ENCODE data around the gene GRIN3A.

The GRIN3A gene

DNA sequence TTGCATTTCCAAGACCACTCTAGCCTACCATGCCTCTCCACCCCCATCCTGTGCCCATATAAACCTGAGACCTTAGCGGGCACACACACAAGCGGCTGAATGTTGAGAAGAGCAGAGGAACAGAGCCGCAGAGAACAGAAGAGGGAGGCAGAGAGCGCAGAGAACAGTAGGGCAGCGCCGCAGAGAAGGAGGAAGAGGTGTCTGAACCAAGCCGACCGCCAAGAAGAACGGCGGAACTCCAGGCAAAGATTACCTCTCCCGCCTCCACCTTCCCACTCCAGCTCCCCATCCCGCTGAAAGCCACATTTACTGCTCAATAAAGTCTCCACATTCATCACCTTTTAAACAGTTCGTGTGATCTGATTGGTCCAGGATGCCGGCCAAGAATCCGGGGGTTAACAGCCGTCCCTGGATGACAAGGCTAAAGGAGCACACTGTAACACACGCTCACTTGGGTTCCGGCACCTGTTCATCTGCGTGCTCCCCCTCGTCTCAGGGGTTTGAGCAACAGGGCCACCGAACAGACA, 33.2 kb downstream of the GRIN3A start:
- TF ChIP-seq, protein P1, sequence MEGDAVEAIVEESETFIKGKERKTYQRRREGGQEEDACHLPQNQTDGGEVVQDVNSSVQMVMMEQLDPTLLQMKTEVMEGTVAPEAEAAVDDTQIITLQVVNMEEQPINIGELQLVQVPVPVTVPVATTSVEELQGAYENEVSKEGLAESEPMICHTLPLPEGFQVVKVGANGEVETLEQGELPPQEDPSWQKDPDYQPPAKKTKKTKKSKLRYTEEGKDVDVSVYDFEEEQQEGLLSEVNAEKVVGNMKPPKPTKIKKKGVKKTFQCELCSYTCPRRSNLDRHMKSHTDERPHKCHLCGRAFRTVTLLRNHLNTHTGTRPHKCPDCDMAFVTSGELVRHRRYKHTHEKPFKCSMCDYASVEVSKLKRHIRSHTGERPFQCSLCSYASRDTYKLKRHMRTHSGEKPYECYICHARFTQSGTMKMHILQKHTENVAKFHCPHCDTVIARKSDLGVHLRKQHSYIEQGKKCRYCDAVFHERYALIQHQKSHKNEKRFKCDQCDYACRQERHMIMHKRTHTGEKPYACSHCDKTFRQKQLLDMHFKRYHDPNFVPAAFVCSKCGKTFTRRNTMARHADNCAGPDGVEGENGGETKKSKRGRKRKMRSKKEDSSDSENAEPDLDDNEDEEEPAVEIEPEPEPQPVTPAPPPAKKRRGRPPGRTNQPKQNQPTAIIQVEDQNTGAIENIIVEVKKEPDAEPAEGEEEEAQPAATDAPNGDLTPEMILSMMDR (IDR thresholded peaks at IDR 0.05): no peak
- no peak overlapping the region for H3K27ac ChIP-seq
- peaks cover 34% of the 10 kb centered on the region for H3K27me3 ChIP-seq
- H3K4me1 ChIP-seq (ENCODE audit: control insufficient read depth in 1 of 2, insufficient read depth in 1 of 2, low read depth in 1 of 2, low read length in 1 of 2): no peaks in the 10 kb centered on the region
- H3K36me3 ChIP-seq: no peaks in the 10 kb centered on the region
- H3K4me3 ChIP-seq (ENCODE audit: low read depth in 1 of 2, low read length in 1 of 2): no peak overlapping the region
- H3K9me3 ChIP-seq: no peaks in the 10 kb centered on the region

DNA sequence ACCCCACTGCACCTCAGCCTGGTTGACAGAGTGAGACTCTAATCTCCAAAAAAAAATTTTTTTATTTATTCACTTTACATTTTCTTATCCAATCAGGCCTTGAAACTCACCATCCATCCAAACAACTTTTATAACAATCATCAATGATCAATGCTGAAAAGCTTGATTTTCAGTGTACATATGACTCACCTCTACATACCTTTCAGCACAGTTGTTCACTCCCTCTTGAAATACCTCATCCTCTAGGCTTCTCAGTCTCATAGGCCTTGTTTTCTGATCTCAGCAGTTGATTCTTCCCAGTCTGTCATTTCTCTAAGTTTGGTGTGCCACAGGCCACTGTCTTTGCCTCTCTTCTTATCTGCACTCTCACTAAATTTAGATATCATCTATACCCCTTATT, 36.2 kb downstream of the GRIN3A start:
- no peak overlapping the region for H3K4me3 ChIP-seq (ENCODE audit: low read depth in 1 of 2, low read length in 1 of 2)
- peaks cover 34% of the 10 kb centered on the region for H3K27me3 ChIP-seq
- TF ChIP-seq, protein P1 (IDR thresholded peaks at IDR 0.05): no peak
- H3K9me3 ChIP-seq: no peaks in the 10 kb centered on the region
- no peaks in the 10 kb centered on the region for H3K36me3 ChIP-seq
- no peak overlapping the region for H3K27ac ChIP-seq
- no peaks in the 10 kb centered on the region for H3K4me1 ChIP-seq (ENCODE audit: control insufficient read depth in 1 of 2, insufficient read depth in 1 of 2, low read depth in 1 of 2, low read length in 1 of 2)

DNA sequence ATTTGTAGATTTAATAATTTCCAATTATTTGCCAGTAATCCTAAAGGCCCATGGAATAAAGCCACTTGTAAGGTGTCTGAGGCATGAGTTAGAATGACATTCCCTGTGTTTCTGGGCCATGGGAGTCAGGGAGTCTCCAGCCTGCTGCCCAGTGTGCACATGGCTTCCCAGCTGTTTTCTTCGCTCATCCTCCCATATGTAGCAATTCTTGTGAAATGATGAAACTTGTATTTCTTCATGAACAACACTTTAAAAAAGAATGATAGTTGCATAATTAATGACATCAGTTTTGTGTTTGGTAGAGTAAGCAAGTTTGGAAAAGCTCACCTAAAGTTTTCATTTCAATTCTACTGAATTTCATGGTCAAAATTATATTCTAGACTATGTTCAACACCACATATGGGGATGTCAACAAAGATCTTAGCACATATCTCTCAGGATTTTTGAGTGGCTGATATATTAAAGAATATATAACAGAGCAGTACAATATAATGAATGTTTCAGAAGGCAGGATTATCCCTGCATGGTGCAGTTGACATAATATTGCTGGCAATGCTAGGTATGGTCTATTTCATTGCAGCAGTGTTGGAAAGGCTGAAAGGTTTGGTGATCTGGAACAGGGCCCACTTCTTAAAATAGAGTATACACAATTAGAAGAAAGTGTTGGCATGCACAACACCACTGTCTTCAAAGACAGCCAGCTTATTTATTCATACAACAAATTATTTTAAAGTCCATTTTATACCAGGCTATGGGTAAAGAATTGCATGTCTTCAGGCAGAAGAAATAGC, 44.7 kb downstream of the GRIN3A start:
- Histone ChIP-seq H3K36me3 (no peaks in the 10 kb centered on the region), H3K4me1 (ENCODE audit: control insufficient read depth in 1 of 2, insufficient read depth in 1 of 2, low read depth in 1 of 2, low read length in 1 of 2) (peaks cover 0 to 13% of the 10 kb centered on the region in 2 experiments), H3K27ac (no peak overlapping the region), H3K4me3 (ENCODE audit: low read depth in 1 of 2, low read length in 1 of 2) (no peak overlapping the region), H3K9me3 (no peaks in the 10 kb centered on the region), H3K27me3 (no peaks in the 10 kb centered on the region)
- TF ChIP-seq, protein P1 (IDR thresholded peaks at IDR 0.05): no peak

DNA sequence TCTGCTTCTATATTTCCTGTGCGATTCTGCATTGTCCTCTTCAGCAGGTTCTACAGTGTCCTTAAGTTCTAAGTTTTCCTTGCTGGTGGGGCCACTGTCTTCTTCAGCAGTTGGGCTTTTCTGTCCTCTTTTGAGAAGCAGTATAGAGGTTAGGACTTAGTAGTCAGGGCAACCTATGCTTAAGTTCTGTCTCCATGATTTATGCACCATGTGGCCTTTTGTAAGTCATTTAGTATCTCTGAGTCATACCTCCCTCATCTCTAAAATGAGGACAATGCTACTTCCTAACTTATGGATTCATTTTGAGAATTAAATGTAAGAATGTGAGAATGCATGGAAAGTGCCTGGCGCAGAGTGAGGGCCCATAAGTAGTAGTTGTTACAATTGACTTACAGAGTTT, 46.8 kb downstream of the GRIN3A start:
- TF ChIP-seq, protein P1 (IDR thresholded peaks at IDR 0.05): no peak
- Histone ChIP-seq H3K4me1 (ENCODE audit: control insufficient read depth in 1 of 2, insufficient read depth in 1 of 2, low read depth in 1 of 2, low read length in 1 of 2) (peaks cover 0 to 13% of the 10 kb centered on the region in 2 experiments), H3K9me3 (no peaks in the 10 kb centered on the region), H3K4me3 (ENCODE audit: low read depth in 1 of 2, low read length in 1 of 2) (no peak overlapping the region), H3K27me3 (no peaks in the 10 kb centered on the region), H3K27ac (no peak overlapping the region), H3K36me3 (no peaks in the 10 kb centered on the region)

DNA sequence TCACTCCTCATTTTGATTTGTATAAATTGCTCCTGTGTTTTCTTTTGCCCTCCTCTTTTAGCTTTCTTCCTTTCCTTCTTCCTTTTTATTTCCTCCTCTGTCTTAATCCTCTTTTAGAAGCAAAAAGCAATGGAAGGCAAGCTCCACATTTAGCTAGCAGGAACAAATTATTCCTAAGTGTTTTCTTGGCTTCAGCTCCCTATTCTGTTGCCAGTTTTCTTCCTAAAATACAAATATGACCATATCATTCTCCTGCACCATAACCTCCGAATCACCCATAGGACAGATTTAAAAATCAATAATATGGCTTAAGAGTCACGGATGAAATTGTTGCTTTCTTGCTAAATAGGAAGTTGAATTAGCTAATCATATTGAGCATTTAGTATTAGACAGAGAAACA, 49.4 kb downstream of the GRIN3A start:
- no peaks in the 10 kb centered on the region for H3K36me3 ChIP-seq
- H3K4me3 ChIP-seq (ENCODE audit: low read depth in 1 of 2, low read length in 1 of 2): no peak overlapping the region

More for the DNA sequence above, 49.4 kb downstream of the GRIN3A start:
- Histone ChIP-seq H3K4me1 (ENCODE audit: control insufficient read depth in 1 of 2, insufficient read depth in 1 of 2, low read depth in 1 of 2, low read length in 1 of 2) (peaks cover 0 to 13% of the 10 kb centered on the region in 2 experiments), H3K27me3 (no peaks in the 10 kb centered on the region), H3K27ac (no peak overlapping the region), H3K9me3 (no peaks in the 10 kb centered on the region)
- TF ChIP-seq, protein P1 (IDR thresholded peaks at IDR 0.05): no peak

All from neutrophil (primary cell).